ENCODE data around the gene ZC3H11A. TPM values are rescaled to one million over a fixed set of nuclear protein-coding genes. Genes with fewer than 3 reads are reported as not detected.

ZC3H11A gene
- total and polyA plus RNA-seq, 8 donors: 60.0 to 177 (median 147) TPM

GRCh38 chr1:203799971-203800370 is 4.5 kb downstream of the ZC3H11A start:
- intact Hi-C loops (cut with DNase I): no loop called here
- Histone ChIP-seq H3K36me3 (peaks cover 0 to 39% of the 10 kb centered on the region in 2 donors), H3K9me3 (no peaks in the 10 kb centered on the region), H3K4me3 (no peak overlapping the region), H3K27me3 (no peaks in the 10 kb centered on the region), H3K27ac (no peak overlapping the region), H3K4me1 (peaks cover 25 to 79% of the 10 kb centered on the region in 2 donors)
- DNase-seq (no peak), ATAC-seq (no peak)
- TF ChIP-seq CTCF (IDR thresholded peaks at IDR 0.05): no peak

- intact Hi-C loops (cut with DNase I): no loop called here
Measured at GRCh38 chr1:203805689-203806088, 10.3 kb downstream of the ZC3H11A start.

GRCh38 chr1:203807196-203807595 is 11.8 kb downstream of the ZC3H11A start:
- Histone ChIP-seq H3K4me1 (peaks cover 5 to 33% of the 10 kb centered on the region in 2 donors), H3K9me3 (no peaks in the 10 kb centered on the region), H3K4me3 (no peak overlapping the region), H3K27ac (no peak overlapping the region), H3K27me3 (no peaks in the 10 kb centered on the region), H3K36me3 (peaks cover 0 to 88% of the 10 kb centered on the region in 2 donors)
- DNase-seq (no peak), ATAC-seq (no peak)
- intact Hi-C loops (cut with DNase I): no loop called here
- no peak for TF ChIP-seq CTCF (IDR thresholded peaks at IDR 0.05)

More at GRCh38 chr1:203805689-203806088, 10.3 kb downstream of the ZC3H11A start:
- no peak for DNase-seq
- no peaks in the 10 kb centered on the region for H3K27me3 ChIP-seq
- no peak overlapping the region for H3K4me3 ChIP-seq
- H3K9me3 ChIP-seq: no peaks in the 10 kb centered on the region
- no peak for TF ChIP-seq CTCF (IDR thresholded peaks at IDR 0.05)
- H3K4me1 ChIP-seq: peaks cover 5 to 39% of the 10 kb centered on the region in 2 donors
- H3K27ac ChIP-seq: no peak overlapping the region
- no peak for ATAC-seq
- peaks cover 0 to 75% of the 10 kb centered on the region in 2 donors for H3K36me3 ChIP-seq

- H3K4me3 ChIP-seq: no peak overlapping the region
- ATAC-seq (no peak), DNase-seq (no peak)
- intact Hi-C loops (cut with DNase I): no loop called here
- TF ChIP-seq CTCF (IDR thresholded peaks at IDR 0.05): no peak
- H3K9me3 ChIP-seq: no peaks in the 10 kb centered on the region
- H3K4me1 ChIP-seq: peaks cover 0 to 13% of the 10 kb centered on the region in 2 donors
- H3K27ac ChIP-seq: no peak overlapping the region
- H3K36me3 ChIP-seq: peaks cover 0 to 90% of the 10 kb centered on the region in 2 donors
- no peaks in the 10 kb centered on the region for H3K27me3 ChIP-seq
Measured at GRCh38 chr1:203813581-203814341, 18.3 kb downstream of the ZC3H11A start.

- intact Hi-C loops (cut with DNase I): no loop called here
- peaks cover 0 to 96% of the 10 kb centered on the region in 2 donors for H3K36me3 ChIP-seq
Measured at GRCh38 chr1:203818399-203818798, 23.0 kb downstream of the ZC3H11A start.

More at GRCh38 chr1:203818399-203818798, 23.0 kb downstream of the ZC3H11A start:
- no peak overlapping the region for H3K4me3 ChIP-seq
- no peaks in the 10 kb centered on the region for H3K27me3 ChIP-seq
- DNase-seq (no peak), ATAC-seq (no peak)
- no peak overlapping the region for H3K27ac ChIP-seq
- no peak for TF ChIP-seq CTCF (IDR thresholded peaks at IDR 0.05)
- no peaks in the 10 kb centered on the region for H3K9me3 ChIP-seq
- H3K4me1 ChIP-seq: no peaks in the 10 kb centered on the region

Measured in left lung (tissue), 10 donors.